Smooth muscle cell (in vitro differentiated cells): ENCODE measurements around the gene PDGFRB. TPM values are rescaled to one million over a fixed set of nuclear protein-coding genes. Genes with fewer than 3 reads are reported as not detected.

Experiments
- DNase-seq: peaks from one replicate; lab custom pipeline; 2025; ENCODE audit not compliant: unreplicated experiment; lab: John Stamatoyannopoulos, UW
- H2AFZ ChIP-seq: fragments of 200-600 bp; sonication (generic); 2 replicates; pipeline ENCODE4 v1.6.0; 2016; ENCODE audit warnings: antibody characterized with exemption, low read depth, mild to moderate bottlenecking
- H3F3A ChIP-seq: fragments of 200-600 bp; sonication (generic); 2 replicates; pipeline ENCODE4 v1.6.0; 2017; ENCODE audit warnings: antibody characterized with exemption, low read depth
- H3K27ac ChIP-seq: fragments of 200-600 bp; sonication (generic); 2 replicates; pipeline ENCODE4 v1.5.1; 2016; ENCODE audit warnings: low read depth, mild to moderate bottlenecking
- H3K27me3 ChIP-seq: fragments of 200-600 bp; sonication (generic); 2 replicates; pipeline ENCODE4 v1.6.1; 2016; ENCODE audit warnings: low read depth, mild to moderate bottlenecking
- H3K36me3 ChIP-seq: fragments of 200-600 bp; sonication (generic); 2 replicates; pipeline ENCODE4 v1.5.1; 2016; ENCODE audit warnings: low read depth
- H3K4me1 ChIP-seq: fragments of 200-600 bp; sonication (generic); 2 replicates; pipeline ENCODE4 v1.5.1; 2016; ENCODE audit warnings: low read depth
- H3K4me2 ChIP-seq: fragments of 200-600 bp; sonication (generic); 2 replicates; pipeline ENCODE4 v1.6.0; 2016; ENCODE audit warnings: mild to moderate bottlenecking
- H3K4me3 ChIP-seq: fragments of 200-600 bp; sonication (generic); 2 replicates; pipeline ENCODE4 v1.5.1; 2016; ENCODE audit warnings: mild to moderate bottlenecking
- H3K79me2 ChIP-seq: fragments of 200-600 bp; sonication (generic); 2 replicates; pipeline ENCODE4 v1.6.0; 2016; ENCODE audit warnings: low read depth, mild to moderate bottlenecking
- H3K9ac ChIP-seq: fragments of 200-600 bp; sonication (generic); 2 replicates; pipeline ENCODE4 v1.6.0; 2016; ENCODE audit warnings: low read depth
- H3K9me3 ChIP-seq: fragments of 200-600 bp; sonication (generic); replicated peaks from 2 replicates; pipeline ENCODE4 v1.5.1; 2016; ENCODE audit warnings: low read depth
- H4K20me1 ChIP-seq: fragments of 200-600 bp; sonication (generic); 2 replicates; pipeline ENCODE4 v1.6.0; 2016; ENCODE audit warnings: low read depth
- WGBS: methylation state at CpG from one replicate; pipeline ENCODE4 v1.1.7; 2016; ENCODE audit warnings: low lambda C conversion rate; 5-methylcytosine and 5-hydroxymethylcytosine counted together
- polyA plus RNA-seq: library from polyadenylated mRNA; unstranded; fragments of >200 nt; fragmentation: Nextera tagmentation; extraction: Ambion mirVana; gene quantifications from 2 replicates; pipeline ENCODE4 v1.2.1, GENCODE V29; 2016
- total RNA-seq: library from RNA; depleted of rRNA; stranded (reverse); fragments of >200 nt; gene quantifications from 2 replicates; pipeline ENCODE4 v1.2.3, GENCODE V29; 2014
- TF ChIP-seq, protein P1 (sequence below): fragments of 200-600 bp; sonication (generic); IDR thresholded peaks from 2 replicates; pipeline ENCODE4 v1.5.1; 2017; ENCODE audit warnings: borderline replicate concordance, mild to moderate bottlenecking, antibody characterized with exemption; ENCODE audit not compliant: insufficient read depth, poor library complexity, severe bottlenecking

The PDGFRB gene
- total and polyA plus RNA-seq, 2 experiments from 2014 or later, result 370 to 522 TPM

DNA sequence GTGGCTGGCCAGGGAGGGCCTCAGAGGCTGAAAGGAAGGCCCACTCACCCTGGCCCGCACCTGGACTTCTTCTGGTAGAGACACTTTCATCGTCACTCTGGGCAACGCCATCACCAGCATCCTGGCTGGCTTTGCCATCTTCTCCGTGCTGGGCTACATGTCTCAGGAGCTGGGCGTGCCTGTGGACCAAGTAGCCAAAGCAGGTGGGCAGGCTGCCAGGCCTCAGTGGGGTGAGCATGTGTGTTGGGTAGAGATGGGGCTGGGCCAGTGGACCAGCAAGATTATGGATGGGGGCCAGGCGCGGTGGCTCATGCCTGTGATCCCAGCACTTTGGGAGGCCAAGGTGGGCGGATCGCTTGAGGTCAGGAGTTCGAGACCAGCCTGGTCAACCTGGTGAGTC, 46.9 kb upstream of the PDGFRB start:
- Histone ChIP-seq H3K79me2 (no peaks in the 10 kb centered on the region), H3K4me1 (no peaks in the 10 kb centered on the region), H3F3A (no peaks in the 10 kb centered on the region), H3K27ac (no peak overlapping the region), H3K9ac (no peak overlapping the region), H3K4me3 (no peak overlapping the region), H3K27me3 (peaks cover 10% of the 10 kb centered on the region), H3K36me3 (no peaks in the 10 kb centered on the region), H4K20me1 (no peaks in the 10 kb centered on the region), H2AFZ (no peak overlapping the region), H3K9me3 (no peaks in the 10 kb centered on the region), H3K4me2 (no peak overlapping the region)
- no peak for DNase-seq
- TF ChIP-seq, protein P1, sequence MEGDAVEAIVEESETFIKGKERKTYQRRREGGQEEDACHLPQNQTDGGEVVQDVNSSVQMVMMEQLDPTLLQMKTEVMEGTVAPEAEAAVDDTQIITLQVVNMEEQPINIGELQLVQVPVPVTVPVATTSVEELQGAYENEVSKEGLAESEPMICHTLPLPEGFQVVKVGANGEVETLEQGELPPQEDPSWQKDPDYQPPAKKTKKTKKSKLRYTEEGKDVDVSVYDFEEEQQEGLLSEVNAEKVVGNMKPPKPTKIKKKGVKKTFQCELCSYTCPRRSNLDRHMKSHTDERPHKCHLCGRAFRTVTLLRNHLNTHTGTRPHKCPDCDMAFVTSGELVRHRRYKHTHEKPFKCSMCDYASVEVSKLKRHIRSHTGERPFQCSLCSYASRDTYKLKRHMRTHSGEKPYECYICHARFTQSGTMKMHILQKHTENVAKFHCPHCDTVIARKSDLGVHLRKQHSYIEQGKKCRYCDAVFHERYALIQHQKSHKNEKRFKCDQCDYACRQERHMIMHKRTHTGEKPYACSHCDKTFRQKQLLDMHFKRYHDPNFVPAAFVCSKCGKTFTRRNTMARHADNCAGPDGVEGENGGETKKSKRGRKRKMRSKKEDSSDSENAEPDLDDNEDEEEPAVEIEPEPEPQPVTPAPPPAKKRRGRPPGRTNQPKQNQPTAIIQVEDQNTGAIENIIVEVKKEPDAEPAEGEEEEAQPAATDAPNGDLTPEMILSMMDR, result no peak
- 99% methylated on average over 10 of the region's 10 CpGs for whole genome bisulfite sequencing

DNA sequence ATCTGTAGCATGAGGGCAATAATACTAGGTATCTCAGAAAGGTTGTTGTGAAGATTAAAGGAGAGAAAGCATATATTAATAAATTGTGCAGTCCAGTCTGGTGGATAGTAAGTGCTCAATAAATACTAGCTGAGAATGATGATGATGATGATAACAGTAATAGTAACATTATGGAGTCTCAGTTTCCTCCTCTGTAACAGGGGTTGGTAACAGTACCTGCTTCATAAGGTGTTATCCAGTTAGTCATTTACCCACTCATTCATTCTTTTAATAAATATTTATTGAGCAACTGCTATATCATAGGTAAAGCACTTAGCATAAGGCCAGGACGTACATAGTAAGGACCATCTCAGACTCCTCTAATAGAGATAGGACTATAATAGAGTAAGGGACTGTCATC, 41.8 kb upstream of the PDGFRB start:
- no peaks in the 10 kb centered on the region for H3K79me2 ChIP-seq
- H3K4me1 ChIP-seq, result no peaks in the 10 kb centered on the region
- H4K20me1 ChIP-seq, result no peaks in the 10 kb centered on the region
- no peak overlapping the region for H3K9ac ChIP-seq
- no peaks in the 10 kb centered on the region for H3F3A ChIP-seq
- peaks cover 15% of the 10 kb centered on the region for H3K27me3 ChIP-seq
- DNase-seq, result no peak
- no peak overlapping the region for H3K4me2 ChIP-seq
- no peak overlapping the region for H3K4me3 ChIP-seq
- no peak overlapping the region for H3K27ac ChIP-seq
- WGBS, result 91% methylated on average over 1 of the region's 1 CpG
- H2AFZ ChIP-seq, result no peak overlapping the region
- H3K36me3 ChIP-seq, result no peaks in the 10 kb centered on the region
- H3K9me3 ChIP-seq, result no peaks in the 10 kb centered on the region
- TF ChIP-seq, protein P1, result no peak

DNA sequence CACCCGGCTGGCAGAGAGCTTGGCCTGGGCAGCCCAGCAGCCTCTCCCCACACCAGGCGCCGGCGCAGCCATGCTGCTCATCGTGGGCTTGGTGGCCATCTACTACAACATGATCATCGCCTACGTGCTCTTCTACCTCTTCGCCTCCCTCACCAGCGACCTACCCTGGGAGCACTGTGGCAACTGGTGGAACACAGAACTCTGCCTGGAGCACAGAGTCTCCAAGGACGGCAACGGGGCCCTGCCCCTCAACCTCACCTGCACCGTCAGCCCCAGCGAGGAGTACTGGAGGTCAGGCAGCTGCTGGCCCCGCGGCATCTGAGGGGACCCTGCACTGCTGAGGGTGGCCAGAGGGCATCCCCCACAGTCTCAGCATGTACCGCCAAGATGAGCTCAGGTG, 41.3 kb upstream of the PDGFRB start:
- no peak overlapping the region for H3K27ac ChIP-seq
- H3K4me2 ChIP-seq, result no peak overlapping the region
- no peak overlapping the region for H2AFZ ChIP-seq
- no peak overlapping the region for H3K4me3 ChIP-seq
- 92% methylated on average over 16 of the region's 16 CpGs for WGBS
- no peaks in the 10 kb centered on the region for H3K9me3 ChIP-seq
- no peaks in the 10 kb centered on the region for H3K36me3 ChIP-seq
- TF ChIP-seq, protein P1, result no peak
- H3K4me1 ChIP-seq, result no peaks in the 10 kb centered on the region
- H3K9ac ChIP-seq, result no peak overlapping the region
- H3K27me3 ChIP-seq, result peaks cover 18% of the 10 kb centered on the region
- H3K79me2 ChIP-seq, result no peaks in the 10 kb centered on the region
- no peaks in the 10 kb centered on the region for H3F3A ChIP-seq
- H4K20me1 ChIP-seq, result no peaks in the 10 kb centered on the region
- no peak for DNase-seq

DNA sequence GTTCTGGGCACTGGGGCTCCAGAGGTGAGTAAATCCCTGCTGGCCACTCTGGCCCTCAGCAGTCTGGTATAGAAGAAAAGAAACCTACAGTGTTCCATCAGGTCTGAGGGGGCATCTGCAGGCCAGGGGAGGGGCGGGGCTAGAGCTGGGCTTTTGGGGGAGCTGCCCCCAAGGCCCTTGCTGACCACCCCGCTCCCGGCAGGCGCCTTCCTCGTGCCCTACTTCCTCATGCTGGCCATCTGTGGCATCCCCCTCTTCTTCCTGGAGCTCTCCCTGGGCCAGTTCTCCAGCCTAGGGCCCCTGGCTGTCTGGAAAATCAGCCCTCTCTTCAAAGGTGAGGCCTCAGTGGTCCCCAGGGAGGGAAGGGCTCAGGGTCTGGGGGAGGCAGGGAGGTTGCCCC, 40.9 kb upstream of the PDGFRB start:
- no peak overlapping the region for H3K4me3 ChIP-seq
- 75% methylated on average over 5 of the region's 5 CpGs for WGBS
- peaks cover 22% of the 10 kb centered on the region for H3K27me3 ChIP-seq

More for the DNA sequence above, 40.9 kb upstream of the PDGFRB start:
- no peaks in the 10 kb centered on the region for H3F3A ChIP-seq
- no peaks in the 10 kb centered on the region for H3K79me2 ChIP-seq
- H3K4me1 ChIP-seq, result no peaks in the 10 kb centered on the region
- no peak overlapping the region for H2AFZ ChIP-seq
- TF ChIP-seq, protein P1, result no peak
- no peak for DNase-seq
- no peak overlapping the region for H3K4me2 ChIP-seq
- H4K20me1 ChIP-seq, result no peaks in the 10 kb centered on the region
- H3K36me3 ChIP-seq, result no peaks in the 10 kb centered on the region
- H3K9ac ChIP-seq, result no peak overlapping the region
- no peak overlapping the region for H3K27ac ChIP-seq
- no peaks in the 10 kb centered on the region for H3K9me3 ChIP-seq
